GM18499 (cell line): ENCODE data around the gene CYB5B.
"Not testable (repeated sequence)": the region's sequence is repeated elsewhere in the genome, so short reads cannot be mapped to it uniquely, and the experiment has no call there.

Source experiments
- ATAC-seq: cut with Tn5 transposase; IDR thresholded peaks from one replicate; pipeline ENCODE4 v1.9.1; 2021; ENCODE audit warnings: moderate number of reproducible peaks; ENCODE audit not compliant: insufficient read depth, unreplicated experiment

CYB5B gene

GRCh38 chr16:69407702-69408323 lies 16.6 kb upstream of the CYB5B start:
- ATAC-seq: no peak

GRCh38 chr16:69408475-69408874 lies 15.9 kb upstream of the CYB5B start:
- ATAC-seq: no peak

- no peak for ATAC-seq
Observed at GRCh38 chr16:69410219-69410990, 14.0 kb upstream of the CYB5B start.

- ATAC-seq: no peak
Observed at GRCh38 chr16:69411064-69411985, 13.1 kb upstream of the CYB5B start.

DNA sequence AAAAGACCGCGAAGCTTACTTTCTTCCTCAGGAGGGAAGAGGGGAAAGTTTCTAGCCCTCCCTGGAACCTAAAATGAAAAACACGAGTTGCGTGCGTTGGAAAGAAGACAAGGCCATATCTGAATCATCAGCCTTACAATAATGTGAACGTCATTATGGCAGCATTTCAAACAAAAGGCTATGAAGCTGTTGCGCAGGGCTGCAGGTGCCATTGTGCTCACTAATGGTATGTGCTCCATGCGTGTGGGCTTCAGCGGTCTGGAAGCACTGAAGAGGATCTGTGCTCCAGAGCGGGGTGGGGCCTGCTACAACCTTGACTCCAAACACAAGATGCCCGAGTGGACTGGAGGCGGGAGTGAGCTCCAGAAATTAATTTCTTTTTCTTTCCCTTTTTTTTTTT lies 12.1 kb upstream of the CYB5B start:
- ATAC-seq: no peak

- no peak for ATAC-seq
Observed at GRCh38 chr16:69413045-69413664, 11.3 kb upstream of the CYB5B start.

- no peak for ATAC-seq
Observed at GRCh38 chr16:69417520-69418199, 6.8 kb upstream of the CYB5B start.

GRCh38 chr16:69419956-69420355 lies 4.5 kb upstream of the CYB5B start:
- no peak for ATAC-seq

GRCh38 chr16:69423189-69423588 lies 1.2 kb upstream of the CYB5B start:
- no peak for ATAC-seq

- no peak for ATAC-seq
Observed at GRCh38 chr16:69424935-69425784, 741 bp downstream of the CYB5B start.

DNA sequence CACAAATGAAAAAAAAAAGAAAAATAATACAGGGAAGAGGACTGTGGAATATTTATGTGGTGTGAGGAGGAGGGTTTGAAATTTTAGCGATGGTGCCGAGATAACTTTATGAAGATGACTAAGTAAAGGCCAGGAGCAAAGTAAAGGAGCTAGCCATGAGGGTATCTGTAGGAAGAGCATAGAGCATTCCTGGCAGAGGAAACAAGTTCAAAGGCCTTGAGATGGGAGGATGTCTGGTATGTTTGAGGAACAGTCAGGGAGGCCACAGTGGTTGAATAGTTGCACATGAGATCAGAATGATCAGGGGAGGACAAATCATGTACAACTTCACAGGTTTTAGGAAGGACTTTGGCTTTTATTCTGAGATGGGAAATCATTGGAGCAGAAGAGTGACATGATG lies 4.2 kb downstream of the CYB5B start:
- no peak for ATAC-seq

- ATAC-seq: not testable (repeated sequence)
Observed at GRCh38 chr16:69429058-69429640, 4.7 kb downstream of the CYB5B start.

DNA sequence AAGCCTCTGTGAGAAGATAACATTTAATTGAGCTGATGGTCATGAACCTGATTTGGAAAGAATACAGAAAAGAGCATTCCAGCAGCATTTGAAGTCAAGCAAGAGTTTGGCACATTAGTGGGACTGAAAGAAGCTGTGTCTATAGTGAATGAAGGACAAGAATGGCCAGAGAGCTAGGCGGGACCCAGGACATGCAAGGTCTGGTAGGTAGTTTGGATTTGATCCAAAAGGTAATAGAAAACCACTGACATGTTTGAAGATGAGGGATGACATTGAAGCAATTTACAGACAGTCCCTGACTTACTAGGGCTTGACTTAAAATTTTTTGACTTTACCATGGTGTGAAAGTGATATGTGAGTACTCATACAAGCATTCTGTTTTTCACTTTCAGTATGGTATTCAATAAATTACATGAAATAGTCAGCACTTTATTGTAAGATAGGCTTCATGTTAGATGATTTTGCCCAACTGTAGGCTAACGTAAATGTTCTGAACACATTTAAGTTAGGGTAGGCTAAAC lies 7.6 kb downstream of the CYB5B start:
- no peak for ATAC-seq

GRCh38 chr16:69434066-69434465 lies 9.6 kb downstream of the CYB5B start:
- ATAC-seq: no peak

- no peak for ATAC-seq
Observed at GRCh38 chr16:69435977-69436820, 11.8 kb downstream of the CYB5B start.

GRCh38 chr16:69436896-69437295 lies 12.5 kb downstream of the CYB5B start:
- ATAC-seq: no peak

- ATAC-seq: no peak
Observed at GRCh38 chr16:69438465-69438864, 14.0 kb downstream of the CYB5B start.

DNA sequence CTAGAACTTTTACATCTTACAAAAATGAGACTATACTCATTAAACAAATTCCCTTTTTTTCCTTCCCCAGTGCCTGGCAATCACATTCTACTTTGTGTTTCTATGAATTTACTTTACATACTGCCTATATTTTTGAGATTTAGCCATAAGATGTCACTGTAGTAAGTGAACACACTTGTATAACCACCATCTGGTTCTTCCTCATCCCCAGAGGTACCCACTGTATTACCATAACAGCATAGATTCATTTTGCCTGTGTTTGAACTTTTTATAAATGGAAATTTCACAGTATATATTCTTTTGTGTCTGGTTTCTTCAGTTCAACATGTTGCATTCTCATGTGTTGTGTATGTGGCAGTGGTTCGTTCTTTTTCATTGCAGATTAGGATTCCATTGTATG lies 15.8 kb downstream of the CYB5B start:
- ATAC-seq: no peak
